ENCODE measurements around the gene RPS16.

Gene RPS16

GRCh38 chr19:39412867-39413271, 22.9 kb downstream of the RPS16 start:
- peaks cover 0 to 46% (median 41%) of the 10 kb centered on the region in 4 donors for H3K4me1 ChIP-seq
- peak overlapping the region; percentile 99 to 100 for H3K27ac ChIP-seq
- intact Hi-C loops (cut with DNase I; ENCODE audit: low total_unique reads): no loop called here
- DNase-seq: peak in 1 of 2 donors; percentile 60
- H3K4me3 ChIP-seq: peak overlapping the region; percentile 92 to 96
- no peak for TF ChIP-seq CTCF (IDR thresholded peaks at IDR 0.05)
- peaks cover 17 to 33% (median 26%) of the 10 kb centered on the region in 3 donors for H3K36me3 ChIP-seq
- no peaks in the 10 kb centered on the region for H3K9me3 ChIP-seq
- H3K27me3 ChIP-seq: no peaks in the 10 kb centered on the region

GRCh38 chr19:39412100-39412866, 23.5 kb downstream of the RPS16 start, which contains the start of gene PLEKHG2:
Gene PLEKHG2 (plus strand): TSS chr19:39412669. CDS start chr19:39414087, 1,418 bp downstream.
- peaks cover 20 to 33% (median 26%) of the 10 kb centered on the region in 3 donors for H3K36me3 ChIP-seq
- H3K4me1 ChIP-seq: peaks cover 0 to 46% (median 41%) of the 10 kb centered on the region in 4 donors
- H3K27ac ChIP-seq: peak within 1 kb of the TSS; percentile 99 to 100
- intact Hi-C loops (cut with DNase I; ENCODE audit: low total_unique reads): no loop called here
- H3K9me3 ChIP-seq: no peaks in the 10 kb centered on the region
- no peaks in the 10 kb centered on the region for H3K27me3 ChIP-seq
- H3K4me3 ChIP-seq: peak within 1 kb of the TSS; percentile 92 to 96
- DNase-seq: peak; percentile 99
- TF ChIP-seq CTCF (IDR thresholded peaks at IDR 0.05): peak; percentile 77 to 84

- H3K4me3 ChIP-seq: peak overlapping the region; percentile 92 to 96
- H3K9me3 ChIP-seq: no peaks in the 10 kb centered on the region
- H3K27ac ChIP-seq: peak overlapping the region; percentile 99 to 100
- DNase-seq: peak; percentile 95 to 97
- peaks cover 0 to 44% (median 39%) of the 10 kb centered on the region in 4 donors for H3K4me1 ChIP-seq
- intact Hi-C loops (cut with DNase I; ENCODE audit: low total_unique reads): no loop called here
- H3K27me3 ChIP-seq: no peaks in the 10 kb centered on the region
- peak; percentile 93 to 98 for TF ChIP-seq CTCF (IDR thresholded peaks at IDR 0.05)
- peaks cover 21 to 33% (median 27%) of the 10 kb centered on the region in 3 donors for H3K36me3 ChIP-seq
Measured at GRCh38 chr19:39411832-39412099, 24.0 kb downstream of the RPS16 start.

GRCh38 chr19:39411081-39411831, 24.5 kb downstream of the RPS16 start:
- no peaks in the 10 kb centered on the region for H3K27me3 ChIP-seq
- H3K9me3 ChIP-seq: no peaks in the 10 kb centered on the region
- intact Hi-C loops (cut with DNase I; ENCODE audit: low total_unique reads): no loop called here
- H3K27ac ChIP-seq: peak overlapping the region; percentile 99 to 100
- TF ChIP-seq CTCF (IDR thresholded peaks at IDR 0.05): no peak
- H3K4me3 ChIP-seq: peak overlapping the region; percentile 92 to 96
- peaks cover 21 to 28% (median 23%) of the 10 kb centered on the region in 3 donors for H3K36me3 ChIP-seq
- peaks cover 0 to 40% (median 34%) of the 10 kb centered on the region in 4 donors for H3K4me1 ChIP-seq
- DNase-seq: peak; percentile 69 to 85

- intact Hi-C loops (cut with DNase I; ENCODE audit: low total_unique reads): no loop called here
Measured at GRCh38 chr19:39410831-39411080, 25.0 kb downstream of the RPS16 start.

More at GRCh38 chr19:39410831-39411080, 25.0 kb downstream of the RPS16 start:
- no peak for TF ChIP-seq CTCF (IDR thresholded peaks at IDR 0.05)
- no peak for DNase-seq
- Histone ChIP-seq H3K27ac (peak overlapping the region; percentile 99 to 100), H3K4me3 (peak overlapping the region; percentile 92 to 96), H3K36me3 (peaks cover 21 to 23% (median 21%) of the 10 kb centered on the region in 3 donors), H3K9me3 (no peaks in the 10 kb centered on the region), H3K4me1 (peaks cover 0 to 39% (median 31%) of the 10 kb centered on the region in 4 donors), H3K27me3 (no peaks in the 10 kb centered on the region)

All from tibial artery (tissue), 4 donors.